Vagina (tissue), 2 donors: ENCODE measurements around the gene GREB1.

Source experiments
- POLR2A ChIP-seq, 2 donors: fragments of 450-650 bp; IDR thresholded peaks; one replicate each; pipeline ENCODE4 v1.6.1; 2017; ENCODE audit warnings: antibody characterized with exemption in 2 of 2, mild to moderate bottlenecking in 2 of 2, moderate library complexity in 2 of 2
- POLR2AphosphoS5 ChIP-seq, 2 donors: sonication (generic); formaldehyde crosslinking; IDR thresholded peaks; one replicate each; pipeline ENCODE4 v1.9.0; 2017; ENCODE audit warnings: antibody characterized with exemption in 2 of 2, mild to moderate bottlenecking in 2 of 2, low read depth in 1 of 2; ENCODE audit not compliant: insufficient read depth in 1 of 2
- TF ChIP-seq, protein P1 (sequence below), 3 experiments: fragments of 450-650 bp in 2 of 3; fragments of 200-600 bp in 1 of 3; sonication (generic) in 1 of 3; IDR thresholded peaks; one replicate each; pipeline ENCODE4 v1.5.1; 2017 to 2019; ENCODE audit warnings: antibody characterized with exemption in 3 of 3, mild to moderate bottlenecking in 2 of 3, moderate library complexity in 2 of 3

DNA sequence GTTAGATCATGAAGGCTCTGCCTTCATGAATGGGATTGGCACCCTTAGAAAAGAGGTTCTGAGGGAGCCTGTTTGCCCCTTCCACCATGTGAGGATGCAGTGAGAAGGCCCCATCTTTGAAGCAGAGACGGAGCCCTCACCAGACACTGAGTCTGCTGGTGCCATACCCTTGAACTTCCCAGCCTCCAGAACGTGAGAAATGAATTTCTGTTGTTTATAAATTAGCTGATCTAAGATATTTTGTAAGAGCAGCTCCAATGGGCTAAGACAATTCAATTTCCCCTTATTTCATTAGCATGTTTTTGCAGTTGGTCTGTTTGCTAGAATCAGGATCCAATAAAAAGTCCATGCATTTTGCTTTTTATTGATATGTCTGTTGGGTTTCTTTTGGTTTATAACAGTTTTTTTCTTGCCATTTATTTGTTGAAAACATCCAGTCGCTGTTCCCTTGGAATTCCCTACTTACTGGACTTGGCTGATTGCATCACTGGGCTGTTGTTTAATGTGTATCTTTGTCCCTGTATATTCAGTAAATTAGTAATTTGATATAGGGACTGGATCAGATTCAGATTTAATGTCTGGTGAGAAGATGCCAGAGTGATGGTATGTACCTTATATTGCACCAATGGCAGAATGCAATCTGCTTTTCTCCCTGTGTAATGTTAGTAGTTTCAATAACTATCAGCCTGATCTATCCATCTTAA lies 24.0 kb upstream of the GREB1 start:
- TF ChIP-seq, protein P1, sequence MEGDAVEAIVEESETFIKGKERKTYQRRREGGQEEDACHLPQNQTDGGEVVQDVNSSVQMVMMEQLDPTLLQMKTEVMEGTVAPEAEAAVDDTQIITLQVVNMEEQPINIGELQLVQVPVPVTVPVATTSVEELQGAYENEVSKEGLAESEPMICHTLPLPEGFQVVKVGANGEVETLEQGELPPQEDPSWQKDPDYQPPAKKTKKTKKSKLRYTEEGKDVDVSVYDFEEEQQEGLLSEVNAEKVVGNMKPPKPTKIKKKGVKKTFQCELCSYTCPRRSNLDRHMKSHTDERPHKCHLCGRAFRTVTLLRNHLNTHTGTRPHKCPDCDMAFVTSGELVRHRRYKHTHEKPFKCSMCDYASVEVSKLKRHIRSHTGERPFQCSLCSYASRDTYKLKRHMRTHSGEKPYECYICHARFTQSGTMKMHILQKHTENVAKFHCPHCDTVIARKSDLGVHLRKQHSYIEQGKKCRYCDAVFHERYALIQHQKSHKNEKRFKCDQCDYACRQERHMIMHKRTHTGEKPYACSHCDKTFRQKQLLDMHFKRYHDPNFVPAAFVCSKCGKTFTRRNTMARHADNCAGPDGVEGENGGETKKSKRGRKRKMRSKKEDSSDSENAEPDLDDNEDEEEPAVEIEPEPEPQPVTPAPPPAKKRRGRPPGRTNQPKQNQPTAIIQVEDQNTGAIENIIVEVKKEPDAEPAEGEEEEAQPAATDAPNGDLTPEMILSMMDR (IDR thresholded peaks at IDR 0.05), result no peak
- no peak for TF ChIP-seq POLR2A (IDR thresholded peaks at IDR 0.05)
- TF ChIP-seq POLR2AphosphoS5 (IDR thresholded peaks at IDR 0.05; ENCODE audit: insufficient read depth in 1 of 2, low read depth in 1 of 2), result no peak
